Suprapubic skin (tissue), 4 donors: ENCODE data around the gene IPPK.

Experiments
- CTCF ChIP-seq, 2 donors: fragments of 200-600 bp in 1 of 2; fragments of 450-650 bp in 1 of 2; sonication (generic) in 1 of 2; IDR thresholded peaks; one replicate each; pipeline ENCODE4 v1.5.1; 2016 to 2019; ENCODE audit warnings: antibody characterized with exemption in 2 of 2, mild to moderate bottlenecking in 1 of 2, moderate library complexity in 1 of 2
- EP300 ChIP-seq: sonication (generic); formaldehyde crosslinking; IDR thresholded peaks from one replicate; pipeline ENCODE4 v1.6.1; 2017; ENCODE audit warnings: antibody characterized with exemption
- POLR2A ChIP-seq, 2 donors: fragments of 450-650 bp; IDR thresholded peaks; one replicate each; pipeline ENCODE4 v1.6.1; 2017; ENCODE audit warnings: antibody characterized with exemption in 2 of 2, mild to moderate bottlenecking in 2 of 2, moderate library complexity in 2 of 2
- POLR2AphosphoS5 ChIP-seq, 3 donors: sonication (generic); formaldehyde crosslinking; IDR thresholded peaks; one replicate each; pipeline ENCODE4 v1.6.1; 2017; ENCODE audit warnings: antibody characterized with exemption in 3 of 3

GRCh38 chr9:92589923-92590322 is 80.0 kb downstream of the IPPK start:
- no peak for TF ChIP-seq CTCF (IDR thresholded peaks at IDR 0.05)
- TF ChIP-seq POLR2A (IDR thresholded peaks at IDR 0.05) = no peak
- no peak for TF ChIP-seq POLR2AphosphoS5 (IDR thresholded peaks at IDR 0.05)
- no peak for TF ChIP-seq EP300
